ENCODE measurements around the gene STYXL2.

- TF ChIP-seq CTCF (IDR thresholded peaks at IDR 0.05; ENCODE audit: low read length) (no peak), EZH2phosphoT487 (IDR thresholded peaks at IDR 0.05; ENCODE audit: low read length) (no peak), EZH2 (optimal IDR thresholded peaks at IDR 0.05; ENCODE audit: low read depth, low read length) (no peak)
Measured at GRCh38 chr1:167094690-167095089, 815 bp downstream of the STYXL2 start.

Measured in MM.1S (cell line).